DND-41 (cell line): ENCODE results near the gene RBBP5.

ENCODE experiments used
- EZH2 ChIP-seq: IDR thresholded peaks from 3 replicates; pipeline ENCODE4 v1.6.1; 2012; ENCODE audit warnings: borderline replicate concordance, low read depth, mild to moderate bottlenecking, moderate library complexity, low read length, inconsistent platforms; ENCODE audit not compliant: severe bottlenecking
- TF ChIP-seq, protein P1 (sequence below): IDR thresholded peaks from 2 replicates; pipeline ENCODE4 v1.5.1; 2012; ENCODE audit warnings: borderline replicate concordance, low read length, moderate library complexity, mild to moderate bottlenecking; ENCODE audit not compliant: poor library complexity, severe bottlenecking; ENCODE audit errors: extremely low read depth

- TF ChIP-seq, protein P1, sequence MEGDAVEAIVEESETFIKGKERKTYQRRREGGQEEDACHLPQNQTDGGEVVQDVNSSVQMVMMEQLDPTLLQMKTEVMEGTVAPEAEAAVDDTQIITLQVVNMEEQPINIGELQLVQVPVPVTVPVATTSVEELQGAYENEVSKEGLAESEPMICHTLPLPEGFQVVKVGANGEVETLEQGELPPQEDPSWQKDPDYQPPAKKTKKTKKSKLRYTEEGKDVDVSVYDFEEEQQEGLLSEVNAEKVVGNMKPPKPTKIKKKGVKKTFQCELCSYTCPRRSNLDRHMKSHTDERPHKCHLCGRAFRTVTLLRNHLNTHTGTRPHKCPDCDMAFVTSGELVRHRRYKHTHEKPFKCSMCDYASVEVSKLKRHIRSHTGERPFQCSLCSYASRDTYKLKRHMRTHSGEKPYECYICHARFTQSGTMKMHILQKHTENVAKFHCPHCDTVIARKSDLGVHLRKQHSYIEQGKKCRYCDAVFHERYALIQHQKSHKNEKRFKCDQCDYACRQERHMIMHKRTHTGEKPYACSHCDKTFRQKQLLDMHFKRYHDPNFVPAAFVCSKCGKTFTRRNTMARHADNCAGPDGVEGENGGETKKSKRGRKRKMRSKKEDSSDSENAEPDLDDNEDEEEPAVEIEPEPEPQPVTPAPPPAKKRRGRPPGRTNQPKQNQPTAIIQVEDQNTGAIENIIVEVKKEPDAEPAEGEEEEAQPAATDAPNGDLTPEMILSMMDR, result no peak
- no peak for TF ChIP-seq EZH2
These were observed 54.7 kb downstream of the RBBP5 start for GRCh38 chr1:205067031-205067430.
